ENCODE results near the gene MPPED1. TPM values are rescaled to one million over a fixed set of nuclear protein-coding genes. Genes with fewer than 3 reads are reported as not detected.

MPPED1 gene
- total RNA-seq, 1 donor from 2014 or later = not detected

- Histone ChIP-seq H3K36me3 (no peaks in the 10 kb centered on the region), H3K4me1 (no peaks in the 10 kb centered on the region), H3K4me3 (no peak overlapping the region), H3K27me3 (ENCODE audit: low read depth) (peaks cover 71% of the 10 kb centered on the region), H3K27ac (replicated peaks) (no peak overlapping the region), H3K9me3 (replicated peaks) (no peaks in the 10 kb centered on the region)
- intact Hi-C loops (cut with micrococcal nuclease) = no loop called here
- DNase-seq = no peak
- no peak for TF ChIP-seq CTCF (IDR thresholded peaks at IDR 0.05; ENCODE audit: borderline replicate concordance)
Measured at GRCh38 chr22:43520632-43521039, 108.8 kb downstream of the MPPED1 start.

DNA sequence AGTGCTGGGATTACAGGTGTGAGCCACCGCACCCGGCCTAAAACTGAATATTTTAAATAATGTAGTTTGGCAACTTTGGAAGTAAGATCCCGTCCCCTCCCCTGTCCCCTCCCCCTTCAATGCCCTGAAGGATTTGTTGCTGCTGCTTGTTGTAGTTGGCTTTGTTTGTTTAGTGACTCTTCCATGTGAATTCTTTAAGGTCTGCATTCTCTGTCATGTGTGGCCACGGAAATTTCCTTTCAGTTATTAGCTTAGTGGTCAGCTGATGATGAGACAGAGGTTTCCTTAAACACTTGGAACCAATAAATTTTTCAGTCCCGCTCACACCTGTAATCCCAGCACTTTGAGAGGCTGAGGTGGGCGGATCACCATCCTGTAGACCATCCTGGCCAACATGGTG, 109.9 kb downstream of the MPPED1 start:
- H3K4me3 ChIP-seq = no peak overlapping the region
- no peak for DNase-seq
- TF ChIP-seq CTCF (IDR thresholded peaks at IDR 0.05; ENCODE audit: borderline replicate concordance) = no peak
- no peaks in the 10 kb centered on the region for H3K9me3 ChIP-seq (replicated peaks)
- H3K4me1 ChIP-seq = no peaks in the 10 kb centered on the region
- no peaks in the 10 kb centered on the region for H3K36me3 ChIP-seq
- H3K27me3 ChIP-seq (ENCODE audit: low read depth) = peaks cover 71% of the 10 kb centered on the region
- H3K27ac ChIP-seq (replicated peaks) = no peak overlapping the region
- intact Hi-C loops (cut with micrococcal nuclease) = no loop called here

DNA sequence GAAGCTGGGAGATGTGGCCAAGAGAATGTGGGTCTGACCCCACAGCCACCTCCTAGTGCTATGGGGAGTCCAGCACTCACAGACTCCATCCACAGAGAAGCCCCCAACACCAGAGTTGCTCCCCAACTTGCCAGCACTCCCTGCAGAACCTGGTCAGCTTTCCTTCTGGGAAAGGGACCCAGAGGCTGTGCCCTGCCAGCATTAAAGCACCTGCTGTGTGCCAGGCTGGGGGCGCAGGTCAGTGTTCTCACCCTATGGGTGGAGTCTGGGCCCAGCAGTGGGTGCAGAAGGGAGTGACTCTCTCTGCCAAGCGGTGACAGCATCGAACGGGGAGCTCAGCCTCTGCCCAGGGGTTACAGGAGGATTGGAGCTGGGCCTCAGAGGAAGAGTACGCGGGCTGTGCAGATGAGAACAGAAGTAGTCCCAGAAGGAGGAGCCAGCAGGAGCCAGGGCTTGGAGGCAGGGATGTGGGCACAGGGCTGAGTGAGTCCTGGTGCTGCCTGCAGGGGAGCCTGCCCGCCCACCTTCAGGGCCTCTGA, 114.4 kb downstream of the MPPED1 start:
- no peak overlapping the region for H3K4me3 ChIP-seq
- peaks cover 62% of the 10 kb centered on the region for H3K27me3 ChIP-seq (ENCODE audit: low read depth)
- no peaks in the 10 kb centered on the region for H3K9me3 ChIP-seq (replicated peaks)
- H3K27ac ChIP-seq (replicated peaks) = no peak overlapping the region
- intact Hi-C loops (cut with micrococcal nuclease) = no loop called here
- no peaks in the 10 kb centered on the region for H3K4me1 ChIP-seq
- DNase-seq = no peak
- no peak for TF ChIP-seq CTCF (IDR thresholded peaks at IDR 0.05; ENCODE audit: borderline replicate concordance)
- no peaks in the 10 kb centered on the region for H3K36me3 ChIP-seq

- Histone ChIP-seq H3K9me3 (replicated peaks) (no peaks in the 10 kb centered on the region), H3K27ac (replicated peaks) (no peak overlapping the region), H3K4me1 (no peaks in the 10 kb centered on the region), H3K27me3 (ENCODE audit: low read depth) (peaks cover 55% of the 10 kb centered on the region), H3K36me3 (no peaks in the 10 kb centered on the region), H3K4me3 (no peak overlapping the region)
- no peak for TF ChIP-seq CTCF (IDR thresholded peaks at IDR 0.05; ENCODE audit: borderline replicate concordance)
- intact Hi-C loops (cut with micrococcal nuclease) = no loop called here
- no peak for DNase-seq
Measured at GRCh38 chr22:43526946-43527345, 115.1 kb downstream of the MPPED1 start.

DNA sequence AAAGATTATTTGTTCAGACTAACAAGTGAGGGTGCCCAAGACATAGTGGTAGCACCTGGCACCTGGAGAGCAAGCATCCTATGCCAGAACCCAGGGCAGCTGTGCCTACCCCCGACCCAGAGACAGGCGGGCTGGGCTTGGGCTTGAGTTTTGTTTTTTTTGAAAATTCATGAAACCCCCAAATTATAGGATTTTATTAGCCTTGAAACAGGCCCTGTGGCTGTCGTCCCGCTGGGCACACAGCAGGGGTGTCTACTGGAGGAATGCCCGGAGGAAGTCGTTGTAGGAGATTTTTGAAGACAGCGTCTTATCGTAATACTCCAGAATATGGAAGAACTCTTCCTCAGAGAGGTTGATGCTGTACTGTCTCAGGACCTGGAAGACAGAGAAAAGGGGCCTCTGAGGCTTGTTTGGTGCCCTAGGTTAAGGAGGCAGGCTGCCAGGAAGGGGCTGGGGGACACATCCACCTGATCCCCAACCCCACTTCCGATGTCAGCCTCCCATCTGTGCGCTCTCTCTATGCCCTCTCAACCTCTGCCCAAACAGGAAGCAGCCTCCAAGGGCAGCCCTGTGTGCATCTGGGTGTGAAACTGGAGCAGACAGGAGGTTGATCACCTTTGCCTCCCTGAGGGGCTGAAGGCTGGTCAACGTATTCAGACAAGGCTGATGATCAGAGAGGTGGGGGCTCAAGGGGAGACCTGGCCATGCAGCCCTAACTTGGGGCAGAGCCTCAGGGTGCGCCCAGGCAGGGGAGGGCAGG, 117.0 kb downstream of the MPPED1 start:
- no peaks in the 10 kb centered on the region for H3K36me3 ChIP-seq
- H3K4me1 ChIP-seq = no peaks in the 10 kb centered on the region
- H3K27me3 ChIP-seq (ENCODE audit: low read depth) = peaks cover 41% of the 10 kb centered on the region
- intact Hi-C loops (cut with micrococcal nuclease) = no loop called here
- no peak for DNase-seq
- H3K9me3 ChIP-seq (replicated peaks) = no peaks in the 10 kb centered on the region
- H3K27ac ChIP-seq (replicated peaks) = no peak overlapping the region
- no peak overlapping the region for H3K4me3 ChIP-seq
- TF ChIP-seq CTCF (IDR thresholded peaks at IDR 0.05; ENCODE audit: borderline replicate concordance) = no peak

Data from left ventricle myocardium inferior (tissue), 1 donor.